Posterior cingulate gyrus (tissue), 11 donors: ENCODE data around the gene SDR9C7.
"Not testable (repeated sequence)": the region's sequence is repeated elsewhere in the genome, so short reads cannot be mapped to it uniquely, and the experiment has no call there.

Experiments
- DNase-seq, 10 donors: peaks; one replicate each; pipeline versions ENCODE4 v3.0.0 to v3.0.0-alpha.2; 2020 to 2021; ENCODE audit warnings: mixed read lengths in 3 of 10
- intact Hi-C: fragments of 100-400 bp; cut with DNase I; formaldehyde crosslinking; loops from one replicate; pipeline ENCODE4 v1.15.1; 2023

Gene SDR9C7

GRCh38 chr12:56921346-56921745, 12.9 kb downstream of the SDR9C7 start:
- intact Hi-C loops: no loop called here
- no peak for DNase-seq

GRCh38 chr12:56918139-56918538, 16.1 kb downstream of the SDR9C7 start:
- DNase-seq, intact Hi-C loops: not testable (repeated sequence)

GRCh38 chr12:56916996-56917333, 17.2 kb downstream of the SDR9C7 start:
- intact Hi-C loops: no loop called here
- no peak for DNase-seq

GRCh38 chr12:56916296-56916995, 17.8 kb downstream of the SDR9C7 start:
- intact Hi-C loops: no loop called here
- no peak for DNase-seq

- intact Hi-C loops: no loop called here
- no peak for DNase-seq
Measured at GRCh38 chr12:56914724-56915123, 19.5 kb downstream of the SDR9C7 start.

GRCh38 chr12:56914256-56914655, 20.0 kb downstream of the SDR9C7 start:
- DNase-seq: no peak
- intact Hi-C loops: no loop called here

GRCh38 chr12:56909403-56909802, 24.8 kb downstream of the SDR9C7 start:
- DNase-seq, intact Hi-C loops: not testable (repeated sequence)

GRCh38 chr12:56908136-56908535, 26.1 kb downstream of the SDR9C7 start:
- peak in 2 of 10 donors; percentile 52 for DNase-seq
- intact Hi-C loops: no loop called here

GRCh38 chr12:56905852-56906251, 28.4 kb downstream of the SDR9C7 start:
- intact Hi-C loops: no loop called here
- no peak for DNase-seq

- intact Hi-C loops: no loop called here
- DNase-seq: no peak
Measured at GRCh38 chr12:56903374-56903773, 30.8 kb downstream of the SDR9C7 start.

GRCh38 chr12:56901313-56901712, 32.9 kb downstream of the SDR9C7 start:
- intact Hi-C loops: not testable (repeated sequence)

GRCh38 chr12:56900583-56900982, 33.6 kb downstream of the SDR9C7 start:
- intact Hi-C loops: no loop called here
- DNase-seq: no peak

More at GRCh38 chr12:56901313-56901712, 32.9 kb downstream of the SDR9C7 start:
- not testable (repeated sequence) for DNase-seq

- DNase-seq: no peak
- intact Hi-C loops: no loop called here
Measured at GRCh38 chr12:56898938-56899337, 35.3 kb downstream of the SDR9C7 start.

GRCh38 chr12:56897844-56898361, 36.3 kb downstream of the SDR9C7 start:
- no peak for DNase-seq
- intact Hi-C loops: no loop called here

GRCh38 chr12:56896082-56896481, 38.1 kb downstream of the SDR9C7 start:
- no peak for DNase-seq
- intact Hi-C loops: no loop called here

GRCh38 chr12:56894698-56895368, 39.4 kb downstream of the SDR9C7 start:
- DNase-seq: no peak
- intact Hi-C loops: no loop called here

- intact Hi-C loops, DNase-seq: not testable (repeated sequence)
Measured at GRCh38 chr12:56891885-56892284, 42.3 kb downstream of the SDR9C7 start.

GRCh38 chr12:56886319-56886718, 47.9 kb downstream of the SDR9C7 start:
- intact Hi-C loops: no loop called here

GRCh38 chr12:56885316-56885715, 48.9 kb downstream of the SDR9C7 start:
- intact Hi-C loops: no loop called here
- DNase-seq: no peak

More at GRCh38 chr12:56886319-56886718, 47.9 kb downstream of the SDR9C7 start:
- no peak for DNase-seq

- intact Hi-C loops: no loop called here
- no peak for DNase-seq
Measured at GRCh38 chr12:56884421-56884820, 49.8 kb downstream of the SDR9C7 start.

GRCh38 chr12:56882407-56882806, 51.8 kb downstream of the SDR9C7 start:
- intact Hi-C loops, DNase-seq: not testable (repeated sequence)
